ENCODE results near the gene SCRT2. TPM values are rescaled to one million over a fixed set of nuclear protein-coding genes. Genes with fewer than 3 reads are reported as not detected.

The SCRT2 gene
- total RNA-seq, 1 donor from 2014 or later = not detected

DNA sequence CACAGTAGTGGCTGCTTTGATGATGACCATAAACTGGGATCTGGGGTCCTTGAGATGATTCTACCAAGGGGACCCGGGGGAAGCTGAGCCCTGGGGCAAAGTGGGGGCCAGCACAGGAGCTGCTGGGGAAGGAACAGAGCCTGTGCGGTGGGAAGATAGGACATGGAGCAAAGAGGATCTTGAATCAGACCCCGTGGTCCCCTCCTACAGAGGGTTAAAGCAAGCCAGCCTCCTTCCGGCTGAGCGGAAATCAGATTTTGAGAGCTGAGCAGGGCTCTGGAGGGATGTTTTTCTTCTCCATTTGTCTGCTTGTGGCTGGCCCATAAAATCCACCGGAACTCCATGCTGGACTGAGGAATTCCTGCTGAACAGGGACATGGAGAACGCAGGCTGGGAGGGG is 55.4 kb downstream of the SCRT2 start:
- TF ChIP-seq, protein P1, sequence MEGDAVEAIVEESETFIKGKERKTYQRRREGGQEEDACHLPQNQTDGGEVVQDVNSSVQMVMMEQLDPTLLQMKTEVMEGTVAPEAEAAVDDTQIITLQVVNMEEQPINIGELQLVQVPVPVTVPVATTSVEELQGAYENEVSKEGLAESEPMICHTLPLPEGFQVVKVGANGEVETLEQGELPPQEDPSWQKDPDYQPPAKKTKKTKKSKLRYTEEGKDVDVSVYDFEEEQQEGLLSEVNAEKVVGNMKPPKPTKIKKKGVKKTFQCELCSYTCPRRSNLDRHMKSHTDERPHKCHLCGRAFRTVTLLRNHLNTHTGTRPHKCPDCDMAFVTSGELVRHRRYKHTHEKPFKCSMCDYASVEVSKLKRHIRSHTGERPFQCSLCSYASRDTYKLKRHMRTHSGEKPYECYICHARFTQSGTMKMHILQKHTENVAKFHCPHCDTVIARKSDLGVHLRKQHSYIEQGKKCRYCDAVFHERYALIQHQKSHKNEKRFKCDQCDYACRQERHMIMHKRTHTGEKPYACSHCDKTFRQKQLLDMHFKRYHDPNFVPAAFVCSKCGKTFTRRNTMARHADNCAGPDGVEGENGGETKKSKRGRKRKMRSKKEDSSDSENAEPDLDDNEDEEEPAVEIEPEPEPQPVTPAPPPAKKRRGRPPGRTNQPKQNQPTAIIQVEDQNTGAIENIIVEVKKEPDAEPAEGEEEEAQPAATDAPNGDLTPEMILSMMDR (IDR thresholded peaks at IDR 0.05; ENCODE audit: unreplicated experiment) = no peak
- no peaks in the 10 kb centered on the region for H3K9me3 Mint-ChIP-seq (ENCODE audit: unreplicated experiment)
- no peak overlapping the region for H3K4me3 Mint-ChIP-seq (ENCODE audit: unreplicated experiment)
- peaks cover 3% of the 10 kb centered on the region for H3K36me3 Mint-ChIP-seq (ENCODE audit: low read depth, unreplicated experiment)
- DNase-seq (ENCODE audit: low spot score) = no peak
- peaks cover 6% of the 10 kb centered on the region for H3K27me3 Mint-ChIP-seq (ENCODE audit: unreplicated experiment)
- H3K4me1 Mint-ChIP-seq (ENCODE audit: unreplicated experiment) = peaks cover 27% of the 10 kb centered on the region
- H3K27ac Mint-ChIP-seq (ENCODE audit: unreplicated experiment) = no peak overlapping the region

DNA sequence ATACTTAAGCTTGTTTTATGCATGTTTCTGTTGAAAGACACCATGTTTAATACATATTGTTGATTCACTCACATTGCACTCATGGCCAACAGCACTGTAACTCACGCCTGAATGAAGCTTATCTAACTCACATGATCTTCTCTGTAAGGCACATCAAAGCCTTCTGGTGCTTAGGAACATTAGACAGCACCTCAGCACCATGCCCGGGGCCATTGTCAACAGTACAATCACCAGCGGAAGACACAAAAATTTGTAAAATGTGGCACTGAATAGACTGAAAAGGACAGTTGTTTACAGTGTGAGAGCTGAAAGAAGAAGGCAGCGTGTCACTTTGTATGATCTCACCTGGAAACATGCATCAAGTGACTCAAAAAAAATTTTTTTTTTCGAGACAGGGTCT is 56.6 kb downstream of the SCRT2 start:
- Mint-ChIP-seq H3K4me1 (ENCODE audit: unreplicated experiment) (peaks cover 22% of the 10 kb centered on the region), H3K36me3 (ENCODE audit: low read depth, unreplicated experiment) (peaks cover 3% of the 10 kb centered on the region), H3K27ac (ENCODE audit: unreplicated experiment) (no peak overlapping the region), H3K9me3 (ENCODE audit: unreplicated experiment) (no peaks in the 10 kb centered on the region), H3K27me3 (ENCODE audit: unreplicated experiment) (peaks cover 8% of the 10 kb centered on the region), H3K4me3 (ENCODE audit: unreplicated experiment) (no peak overlapping the region)
- TF ChIP-seq, protein P1 (IDR thresholded peaks at IDR 0.05; ENCODE audit: unreplicated experiment) = no peak
- no peak for DNase-seq (ENCODE audit: low spot score)

DNA sequence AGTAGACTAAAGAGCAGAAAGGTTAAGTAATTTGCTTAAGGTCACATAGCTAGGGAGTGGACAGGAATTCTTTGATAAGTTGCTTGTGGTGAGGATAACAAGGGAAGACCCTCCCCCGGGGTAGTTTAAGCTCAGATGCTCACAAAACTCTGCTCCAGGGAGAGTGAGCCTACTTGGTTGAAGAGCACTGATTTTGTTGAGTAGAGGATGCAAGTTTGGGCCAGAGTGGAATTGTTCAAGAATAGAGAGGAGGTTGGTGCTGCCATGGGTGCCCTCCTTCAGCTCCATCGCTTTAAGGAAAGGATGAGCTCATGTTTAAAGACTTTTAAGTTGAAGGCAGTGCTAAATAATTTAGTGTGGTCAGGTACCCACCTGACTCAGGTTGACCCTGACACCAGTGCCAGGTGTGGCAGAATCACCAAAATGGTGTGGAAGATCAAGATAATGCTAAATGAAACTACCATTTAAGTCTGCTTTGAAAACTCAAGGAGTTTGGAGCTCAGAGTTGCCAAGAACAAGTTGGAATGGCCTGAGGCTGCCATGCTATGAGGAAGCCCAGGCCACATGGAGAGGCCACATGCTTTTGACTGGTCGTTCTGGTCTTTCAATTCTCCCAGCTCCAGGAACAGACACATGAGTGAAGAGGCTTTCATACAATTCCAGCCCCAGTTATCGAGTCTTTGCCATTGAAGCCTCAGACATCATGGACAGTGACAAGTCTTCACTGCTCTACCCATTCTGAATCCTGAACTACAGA is 57.5 kb downstream of the SCRT2 start:
- H3K27ac Mint-ChIP-seq (ENCODE audit: unreplicated experiment) = no peak overlapping the region
- no peaks in the 10 kb centered on the region for H3K9me3 Mint-ChIP-seq (ENCODE audit: unreplicated experiment)
- no peak for DNase-seq (ENCODE audit: low spot score)
- H3K4me1 Mint-ChIP-seq (ENCODE audit: unreplicated experiment) = peaks cover 18% of the 10 kb centered on the region
- H3K27me3 Mint-ChIP-seq (ENCODE audit: unreplicated experiment) = peaks cover 8% of the 10 kb centered on the region
- no peak overlapping the region for H3K4me3 Mint-ChIP-seq (ENCODE audit: unreplicated experiment)
- TF ChIP-seq, protein P1 (IDR thresholded peaks at IDR 0.05; ENCODE audit: unreplicated experiment) = no peak
- H3K36me3 Mint-ChIP-seq (ENCODE audit: low read depth, unreplicated experiment) = peaks cover 3% of the 10 kb centered on the region

DNA sequence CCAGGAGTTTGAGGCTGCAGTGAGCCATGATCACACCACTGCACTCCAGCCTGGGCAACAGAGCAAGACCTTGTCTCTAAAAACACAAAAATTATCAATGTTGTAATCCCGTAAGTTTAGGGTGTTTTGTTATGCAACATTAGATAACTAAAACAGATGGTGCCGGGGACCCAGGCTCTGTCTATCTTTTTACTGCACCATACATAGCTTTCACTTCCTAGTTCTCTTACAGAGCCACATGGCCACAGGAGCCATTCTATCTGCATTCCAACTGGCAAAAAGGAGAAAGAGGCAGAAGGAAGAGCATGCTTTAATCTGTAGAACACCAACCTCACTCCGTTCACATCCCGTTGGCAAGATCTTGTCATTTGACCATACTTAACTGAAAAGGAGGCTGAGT is 60.1 kb downstream of the SCRT2 start:
- Mint-ChIP-seq H3K27ac (ENCODE audit: unreplicated experiment) (no peak overlapping the region), H3K36me3 (ENCODE audit: low read depth, unreplicated experiment) (peaks cover 6% of the 10 kb centered on the region), H3K4me1 (ENCODE audit: unreplicated experiment) (peaks cover 24% of the 10 kb centered on the region), H3K27me3 (ENCODE audit: unreplicated experiment) (peaks cover 10% of the 10 kb centered on the region), H3K9me3 (ENCODE audit: unreplicated experiment) (no peaks in the 10 kb centered on the region), H3K4me3 (ENCODE audit: unreplicated experiment) (no peak overlapping the region)
- no peak for DNase-seq (ENCODE audit: low spot score)
- TF ChIP-seq, protein P1 (IDR thresholded peaks at IDR 0.05; ENCODE audit: unreplicated experiment) = no peak

DNA sequence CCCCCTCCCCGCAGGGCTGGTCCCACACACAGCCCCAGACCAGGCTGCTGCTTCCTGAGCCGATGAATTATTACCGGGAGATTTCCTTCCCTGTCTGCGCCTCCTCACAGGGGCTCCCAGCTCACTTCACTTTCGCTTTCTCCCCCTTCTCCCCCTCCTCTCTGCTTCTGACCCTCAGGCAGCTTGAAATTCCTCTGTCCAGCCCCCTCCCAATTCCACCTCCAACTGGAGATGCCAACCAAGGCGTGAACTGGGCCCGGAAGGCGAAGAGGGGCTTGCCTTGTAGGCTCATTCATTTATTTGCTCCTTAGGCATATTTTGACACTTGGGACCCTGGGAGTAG is 63.8 kb downstream of the SCRT2 start:
- H3K4me3 Mint-ChIP-seq (ENCODE audit: unreplicated experiment) = no peak overlapping the region
- H3K27me3 Mint-ChIP-seq (ENCODE audit: unreplicated experiment) = peaks cover 13% of the 10 kb centered on the region
- TF ChIP-seq, protein P1 (IDR thresholded peaks at IDR 0.05; ENCODE audit: unreplicated experiment) = no peak
- DNase-seq (ENCODE audit: low spot score) = no peak
- peak overlapping the region; percentile 82 for H3K27ac Mint-ChIP-seq (ENCODE audit: unreplicated experiment)
- H3K9me3 Mint-ChIP-seq (ENCODE audit: unreplicated experiment) = no peaks in the 10 kb centered on the region
- peaks cover 33% of the 10 kb centered on the region for H3K4me1 Mint-ChIP-seq (ENCODE audit: unreplicated experiment)
- H3K36me3 Mint-ChIP-seq (ENCODE audit: low read depth, unreplicated experiment) = peaks cover 3% of the 10 kb centered on the region
